Measurements from ENCODE around the gene FAF1. TPM values are rescaled to one million over a fixed set of nuclear protein-coding genes. Genes with fewer than 3 reads are reported as not detected.
A peak's percentile ranks its signal among the peaks of the same experiment; 100 is the strongest.

Gene FAF1
- total and polyA plus RNA-seq, 2 of the 8 experiments (the other 6 are each of a cell fraction or from before 2014, with no cell fraction given): 10.8 to 65.9 TPM

GRCh38 chr1:50968821-50969610, 8.9 kb upstream of the FAF1 start (continued):
- TF ChIP-seq CHD1 (IDR thresholded peaks at IDR 0.05; ENCODE audit: low read depth, low read length) (no peak), EGR1 (IDR thresholded peaks at IDR 0.05; ENCODE audit: borderline replicate concordance, low read depth, low read length) (peak; percentile 34; the same call in 1 of the 2 replicates), CHD2 (IDR thresholded peaks at IDR 0.05; ENCODE audit: low read length) (no peak), MAFK (IDR thresholded peaks at IDR 0.05; ENCODE audit: low read depth, low read length) (no peak)

Measured in H1 (cell line).